Adrenal gland (tissue), 5 donors: ENCODE measurements around the gene GRK6.

Experiments used
- POLR2A ChIP-seq, 2 donors: fragments of 450-650 bp; IDR thresholded peaks; one replicate each; pipeline ENCODE4 v1.6.1; 2017; ENCODE audit warnings: antibody characterized with exemption in 2 of 2, mild to moderate bottlenecking in 2 of 2, moderate library complexity in 1 of 2
- TF ChIP-seq, protein P1 (sequence below), 6 experiments: fragments of 450-650 bp in 4 of 6; fragments of 200-600 bp in 2 of 6; sonication (generic) in 1 of 6; IDR thresholded peaks; 1 replicate in 5 of 6; 2 replicates in 1 of 6; pipeline versions ENCODE4 v1.5.1 to v1.8.0; 2016 to 2021; ENCODE audit warnings: antibody characterized with exemption in 6 of 6, mild to moderate bottlenecking in 2 of 6, moderate library complexity in 1 of 6
- donor health status: DM: no; HTN: no; CAD: no.

GRCh38 chr5:177403792-177404640 is 22.5 kb upstream of the GRK6 start:
- TF ChIP-seq, protein P1, sequence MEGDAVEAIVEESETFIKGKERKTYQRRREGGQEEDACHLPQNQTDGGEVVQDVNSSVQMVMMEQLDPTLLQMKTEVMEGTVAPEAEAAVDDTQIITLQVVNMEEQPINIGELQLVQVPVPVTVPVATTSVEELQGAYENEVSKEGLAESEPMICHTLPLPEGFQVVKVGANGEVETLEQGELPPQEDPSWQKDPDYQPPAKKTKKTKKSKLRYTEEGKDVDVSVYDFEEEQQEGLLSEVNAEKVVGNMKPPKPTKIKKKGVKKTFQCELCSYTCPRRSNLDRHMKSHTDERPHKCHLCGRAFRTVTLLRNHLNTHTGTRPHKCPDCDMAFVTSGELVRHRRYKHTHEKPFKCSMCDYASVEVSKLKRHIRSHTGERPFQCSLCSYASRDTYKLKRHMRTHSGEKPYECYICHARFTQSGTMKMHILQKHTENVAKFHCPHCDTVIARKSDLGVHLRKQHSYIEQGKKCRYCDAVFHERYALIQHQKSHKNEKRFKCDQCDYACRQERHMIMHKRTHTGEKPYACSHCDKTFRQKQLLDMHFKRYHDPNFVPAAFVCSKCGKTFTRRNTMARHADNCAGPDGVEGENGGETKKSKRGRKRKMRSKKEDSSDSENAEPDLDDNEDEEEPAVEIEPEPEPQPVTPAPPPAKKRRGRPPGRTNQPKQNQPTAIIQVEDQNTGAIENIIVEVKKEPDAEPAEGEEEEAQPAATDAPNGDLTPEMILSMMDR (IDR thresholded peaks at IDR 0.05), result peak; percentile 41 to 90 (median 68)
- TF ChIP-seq POLR2A (IDR thresholded peaks at IDR 0.05), result no peak
